Tibial artery (tissue), 4 donors: ENCODE results near the gene FARP1.

ENCODE experiments used
- DNase-seq, 2 donors: peaks; one replicate each; pipeline ENCODE4 v3.0.0-alpha.2; 2019
- H3K27ac ChIP-seq, 2 donors: fragments of 200-600 bp; sonication (generic) in 1 of 2; 1 replicate in 1 of 2; 2 replicates in 1 of 2; pipeline ENCODE4 v1.5.1; 2018 to 2019; ENCODE audit warnings: mild to moderate bottlenecking in 1 of 2
- H3K27me3 ChIP-seq, 2 donors: fragments of 200-600 bp; sonication (generic) in 1 of 2; one replicate each; pipeline versions ENCODE4 v1.5.1 to v1.6.0; 2016 to 2019
- H3K36me3 ChIP-seq, 3 donors: fragments of 200-600 bp; sonication (generic) in 2 of 3; one replicate each; pipeline ENCODE4 v1.5.1; 2016 to 2019; ENCODE audit warnings: mild to moderate bottlenecking in 2 of 3
- H3K4me1 ChIP-seq, 4 donors: fragments of 200-600 bp; sonication (generic) in 2 of 4; 1 replicate in 3 of 4; 2 replicates in 1 of 4; pipeline ENCODE4 v1.5.1; 2016 to 2019
- H3K4me3 ChIP-seq, 2 donors: fragments of 200-600 bp; sonication (generic) in 1 of 2; 1 replicate in 1 of 2; 2 replicates in 1 of 2; pipeline ENCODE4 v1.5.1; 2018 to 2019; ENCODE audit warnings: mild to moderate bottlenecking in 2 of 2
- H3K9me3 ChIP-seq, 3 donors: fragments of 200-600 bp; sonication (generic) in 1 of 3; one replicate each; pipeline ENCODE4 v1.5.1; 2016 to 2019
- intact Hi-C: fragments of 100-400 bp; cut with DNase I; formaldehyde crosslinking; loops from one replicate; pipeline ENCODE4 v1.15.0; 2023; ENCODE audit warnings: low total_unique reads
- TF ChIP-seq, protein P1 (sequence below), 2 experiments: fragments of 200-600 bp in 1 of 2; fragments of 450-650 bp in 1 of 2; IDR thresholded peaks; one replicate each; pipeline ENCODE4 v1.5.1; 2017 to 2019; ENCODE audit warnings: antibody characterized with exemption in 2 of 2, mild to moderate bottlenecking in 1 of 2, moderate library complexity in 1 of 2

Gene FARP1

DNA sequence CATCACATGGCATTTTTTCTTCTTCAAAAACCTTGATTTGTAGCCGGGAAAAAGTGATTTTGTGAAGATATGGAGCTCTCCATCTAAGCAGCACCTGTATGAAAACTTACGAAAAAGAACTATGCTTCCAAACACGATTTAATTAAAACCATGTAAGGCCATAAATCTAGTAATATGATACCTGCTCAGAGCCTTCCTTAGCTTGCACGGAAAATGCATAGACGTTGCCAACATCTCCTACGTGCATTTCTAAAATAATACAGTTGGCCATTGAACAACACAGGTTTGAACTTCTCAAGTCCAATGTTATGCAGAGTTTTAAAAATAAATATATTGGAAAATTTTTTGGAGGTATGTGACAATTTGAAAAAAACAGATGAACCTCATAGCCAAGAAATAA is 93.3 kb downstream of the FARP1 start:
- Histone ChIP-seq H3K27ac (no peak overlapping the region), H3K27me3 (no peaks in the 10 kb centered on the region), H3K36me3 (no peaks in the 10 kb centered on the region), H3K4me3 (no peak overlapping the region), H3K4me1 (no peaks in the 10 kb centered on the region), H3K9me3 (no peaks in the 10 kb centered on the region)
- DNase-seq: no peak
- intact Hi-C loops: no loop called here
- TF ChIP-seq, protein P1, sequence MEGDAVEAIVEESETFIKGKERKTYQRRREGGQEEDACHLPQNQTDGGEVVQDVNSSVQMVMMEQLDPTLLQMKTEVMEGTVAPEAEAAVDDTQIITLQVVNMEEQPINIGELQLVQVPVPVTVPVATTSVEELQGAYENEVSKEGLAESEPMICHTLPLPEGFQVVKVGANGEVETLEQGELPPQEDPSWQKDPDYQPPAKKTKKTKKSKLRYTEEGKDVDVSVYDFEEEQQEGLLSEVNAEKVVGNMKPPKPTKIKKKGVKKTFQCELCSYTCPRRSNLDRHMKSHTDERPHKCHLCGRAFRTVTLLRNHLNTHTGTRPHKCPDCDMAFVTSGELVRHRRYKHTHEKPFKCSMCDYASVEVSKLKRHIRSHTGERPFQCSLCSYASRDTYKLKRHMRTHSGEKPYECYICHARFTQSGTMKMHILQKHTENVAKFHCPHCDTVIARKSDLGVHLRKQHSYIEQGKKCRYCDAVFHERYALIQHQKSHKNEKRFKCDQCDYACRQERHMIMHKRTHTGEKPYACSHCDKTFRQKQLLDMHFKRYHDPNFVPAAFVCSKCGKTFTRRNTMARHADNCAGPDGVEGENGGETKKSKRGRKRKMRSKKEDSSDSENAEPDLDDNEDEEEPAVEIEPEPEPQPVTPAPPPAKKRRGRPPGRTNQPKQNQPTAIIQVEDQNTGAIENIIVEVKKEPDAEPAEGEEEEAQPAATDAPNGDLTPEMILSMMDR (IDR thresholded peaks at IDR 0.05): no peak

DNA sequence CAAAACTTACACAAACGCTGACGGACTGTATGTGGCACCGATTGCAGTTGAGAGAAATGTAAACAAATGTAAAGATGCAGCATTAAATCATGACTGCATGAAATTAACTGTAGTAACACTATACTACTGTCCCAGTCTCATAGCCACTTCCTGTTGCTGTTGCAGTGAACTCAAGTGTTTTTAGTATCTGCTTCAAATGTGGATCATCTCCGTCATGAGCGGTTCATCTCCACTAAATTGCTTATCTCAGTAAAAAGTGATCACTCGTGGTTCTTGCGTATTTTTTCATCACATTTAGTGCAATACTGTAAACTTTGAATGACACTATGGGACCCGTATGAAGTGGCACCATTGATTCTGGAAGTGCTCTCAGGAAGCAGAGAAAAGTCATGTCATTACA is 94.4 kb downstream of the FARP1 start:
- Histone ChIP-seq H3K4me3 (no peak overlapping the region), H3K27ac (no peak overlapping the region), H3K27me3 (no peaks in the 10 kb centered on the region), H3K4me1 (no peaks in the 10 kb centered on the region), H3K9me3 (no peaks in the 10 kb centered on the region), H3K36me3 (no peaks in the 10 kb centered on the region)
- DNase-seq: no peak
- TF ChIP-seq, protein P1 (IDR thresholded peaks at IDR 0.05): no peak
- intact Hi-C loops: no loop called here

DNA sequence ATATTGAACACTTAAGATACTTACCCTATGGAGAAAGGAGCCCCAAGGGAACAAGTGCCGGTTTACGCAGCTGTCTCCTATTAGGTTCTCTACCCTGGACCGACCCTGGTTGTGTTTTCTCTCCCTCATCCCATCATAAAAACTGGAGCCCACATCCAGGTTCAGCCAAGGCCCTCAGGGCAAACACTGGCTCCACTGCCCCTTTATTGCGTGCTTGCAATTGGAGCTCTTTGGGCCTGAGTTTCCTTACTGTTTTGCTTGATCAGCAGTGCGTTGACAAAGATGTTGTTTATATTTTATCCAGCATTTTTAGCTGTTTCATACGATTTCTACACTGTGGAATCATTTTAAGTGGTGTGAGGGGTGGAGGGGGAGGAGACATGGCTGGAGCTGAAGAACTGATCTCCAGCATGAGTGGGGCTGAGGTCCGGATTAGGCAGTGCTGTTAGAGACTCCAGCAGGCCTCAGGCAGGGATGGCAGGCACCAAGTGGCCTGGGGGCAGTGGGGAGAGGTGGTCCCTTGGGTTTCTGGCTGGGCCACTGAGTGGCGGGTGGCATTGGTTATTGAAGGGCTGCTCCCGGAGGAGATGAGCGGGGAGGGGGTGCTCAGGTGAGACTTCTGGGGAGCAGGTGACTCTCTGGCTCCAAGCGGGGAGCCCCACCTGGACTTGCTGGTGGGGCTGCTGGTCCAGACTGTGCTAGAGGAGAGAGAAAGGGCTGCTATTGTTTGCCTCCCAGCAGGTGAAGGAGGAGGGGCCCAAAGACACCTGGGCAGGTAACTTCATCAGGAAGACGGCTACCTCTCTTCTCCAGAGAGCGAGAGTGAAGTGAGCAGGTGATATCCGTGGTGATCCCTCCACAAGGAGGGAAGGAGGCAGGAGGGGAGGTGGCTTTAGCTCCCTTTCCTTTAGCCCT is 96.5 kb downstream of the FARP1 start:
- no peaks in the 10 kb centered on the region for H3K27me3 ChIP-seq
- no peaks in the 10 kb centered on the region for H3K4me1 ChIP-seq
- no peaks in the 10 kb centered on the region for H3K9me3 ChIP-seq
- H3K27ac ChIP-seq: no peak overlapping the region
- H3K36me3 ChIP-seq: no peaks in the 10 kb centered on the region
- intact Hi-C loops: loop anchor here (2.0 kb wide), 1 partner anchor 75 kb away; no protein-coding TSS in a partner anchor
- DNase-seq: no peak
- TF ChIP-seq, protein P1 (IDR thresholded peaks at IDR 0.05): no peak
- no peak overlapping the region for H3K4me3 ChIP-seq

DNA sequence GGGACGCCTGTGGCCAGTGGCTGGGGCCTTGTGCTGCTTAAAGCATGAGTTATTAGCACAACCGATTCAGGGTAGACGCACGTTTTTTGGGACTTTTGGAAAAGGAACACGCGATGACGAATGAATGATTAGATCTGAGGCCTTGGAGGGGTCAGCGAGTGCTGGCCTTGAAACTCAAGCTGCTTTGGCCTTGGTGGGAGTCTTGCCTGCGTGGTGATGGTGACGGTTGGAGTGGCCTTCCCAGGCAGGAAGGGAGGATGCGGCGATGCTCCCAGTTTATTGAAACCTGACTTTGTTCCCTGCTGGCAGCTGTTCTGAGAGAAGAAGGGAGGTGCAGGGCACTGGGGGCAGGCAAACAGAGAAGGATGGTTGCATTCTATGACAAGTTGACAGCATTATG is 97.2 kb downstream of the FARP1 start:
- H3K4me3 ChIP-seq: no peak overlapping the region
- H3K9me3 ChIP-seq: no peaks in the 10 kb centered on the region
- no peaks in the 10 kb centered on the region for H3K36me3 ChIP-seq
- no peaks in the 10 kb centered on the region for H3K27me3 ChIP-seq
- no peak for DNase-seq
- no peak overlapping the region for H3K27ac ChIP-seq
- TF ChIP-seq, protein P1 (IDR thresholded peaks at IDR 0.05): no peak
- intact Hi-C loops: no loop called here
- no peaks in the 10 kb centered on the region for H3K4me1 ChIP-seq

DNA sequence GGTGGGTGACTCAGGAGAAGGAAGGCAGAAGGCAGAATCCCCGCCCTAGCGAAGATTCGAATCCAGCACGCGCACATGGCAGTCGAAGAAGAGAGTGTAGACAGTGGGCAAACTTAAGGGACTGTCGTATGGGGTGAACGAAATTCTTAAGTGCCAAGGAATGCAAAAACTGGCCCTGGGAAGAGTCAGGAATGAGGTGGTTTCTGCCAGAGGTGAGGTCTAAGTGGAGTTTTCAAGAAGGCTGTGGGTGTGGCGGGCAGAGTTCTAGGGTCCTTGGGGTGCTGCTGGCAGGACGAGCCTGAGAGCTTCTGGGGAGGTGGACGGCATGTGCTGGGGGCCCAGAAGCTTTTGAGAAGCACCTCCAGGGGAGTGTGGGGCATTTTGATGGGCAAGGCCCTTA is 98.1 kb downstream of the FARP1 start:
- Histone ChIP-seq H3K4me3 (no peak overlapping the region), H3K9me3 (no peaks in the 10 kb centered on the region), H3K27me3 (no peaks in the 10 kb centered on the region), H3K4me1 (no peaks in the 10 kb centered on the region), H3K36me3 (no peaks in the 10 kb centered on the region), H3K27ac (no peak overlapping the region)
- no peak for DNase-seq
- TF ChIP-seq, protein P1 (IDR thresholded peaks at IDR 0.05): no peak
- intact Hi-C loops: no loop called here
